ENCODE data around the gene REM2. TPM values are rescaled to one million over a fixed set of nuclear protein-coding genes. Genes with fewer than 3 reads are reported as not detected.
A peak's percentile ranks its signal among the peaks of the same experiment; 100 is the strongest.

The REM2 gene
- total RNA-seq, 1 donor from 2014 or later, result 3.0 TPM

DNA sequence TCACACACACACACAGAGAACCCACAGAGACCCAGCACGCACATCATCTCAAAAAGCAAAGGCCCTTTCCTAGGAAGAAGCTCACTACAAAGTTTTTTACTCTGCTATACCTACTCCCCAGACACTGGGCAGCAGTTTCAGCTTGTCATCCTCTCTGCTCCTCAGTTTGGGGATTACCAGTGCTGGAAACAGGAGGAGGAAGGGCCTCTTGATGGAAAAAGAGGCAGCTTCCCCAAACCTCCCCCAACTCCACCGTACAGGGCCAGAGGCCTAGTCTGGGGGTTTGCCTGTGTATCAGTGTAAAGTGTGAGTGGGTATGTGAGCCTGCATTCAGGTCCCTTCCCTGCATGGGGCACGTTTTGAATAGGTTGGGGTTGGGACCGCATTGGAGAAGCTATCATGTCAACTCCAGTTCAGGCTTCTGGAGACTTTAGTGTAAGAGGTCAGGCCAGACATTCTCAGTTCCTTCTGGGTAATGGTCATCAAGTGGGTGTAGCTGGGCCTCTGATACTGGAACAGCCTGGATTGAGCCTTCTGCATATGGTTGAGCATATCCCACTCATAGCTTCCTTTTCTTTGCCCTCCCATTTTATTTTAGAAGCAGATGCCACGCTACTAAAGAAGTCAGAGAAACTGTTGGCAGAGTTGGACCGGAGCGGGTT lies 1.2 kb downstream of the REM2 start:
- DNase-seq (ENCODE audit: low read depth, low spot score), result no peak
- H3K4me1 Mint-ChIP-seq, result peaks cover 57% of the 10 kb centered on the region
- H3K4me3 Mint-ChIP-seq, result peak overlapping the region; percentile 76
- no peaks in the 10 kb centered on the region for H3K36me3 Mint-ChIP-seq (ENCODE audit: low read depth)
- H3K9me3 Mint-ChIP-seq, result no peaks in the 10 kb centered on the region
- peaks cover 5% of the 10 kb centered on the region for H3K27me3 Mint-ChIP-seq (ENCODE audit: low read depth)
- TF ChIP-seq, protein P1, sequence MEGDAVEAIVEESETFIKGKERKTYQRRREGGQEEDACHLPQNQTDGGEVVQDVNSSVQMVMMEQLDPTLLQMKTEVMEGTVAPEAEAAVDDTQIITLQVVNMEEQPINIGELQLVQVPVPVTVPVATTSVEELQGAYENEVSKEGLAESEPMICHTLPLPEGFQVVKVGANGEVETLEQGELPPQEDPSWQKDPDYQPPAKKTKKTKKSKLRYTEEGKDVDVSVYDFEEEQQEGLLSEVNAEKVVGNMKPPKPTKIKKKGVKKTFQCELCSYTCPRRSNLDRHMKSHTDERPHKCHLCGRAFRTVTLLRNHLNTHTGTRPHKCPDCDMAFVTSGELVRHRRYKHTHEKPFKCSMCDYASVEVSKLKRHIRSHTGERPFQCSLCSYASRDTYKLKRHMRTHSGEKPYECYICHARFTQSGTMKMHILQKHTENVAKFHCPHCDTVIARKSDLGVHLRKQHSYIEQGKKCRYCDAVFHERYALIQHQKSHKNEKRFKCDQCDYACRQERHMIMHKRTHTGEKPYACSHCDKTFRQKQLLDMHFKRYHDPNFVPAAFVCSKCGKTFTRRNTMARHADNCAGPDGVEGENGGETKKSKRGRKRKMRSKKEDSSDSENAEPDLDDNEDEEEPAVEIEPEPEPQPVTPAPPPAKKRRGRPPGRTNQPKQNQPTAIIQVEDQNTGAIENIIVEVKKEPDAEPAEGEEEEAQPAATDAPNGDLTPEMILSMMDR (conservative IDR thresholded peaks at IDR 0.05), result no peak
- peak overlapping the region; percentile 63 for H3K27ac Mint-ChIP-seq (ENCODE audit: unreplicated experiment)

DNA sequence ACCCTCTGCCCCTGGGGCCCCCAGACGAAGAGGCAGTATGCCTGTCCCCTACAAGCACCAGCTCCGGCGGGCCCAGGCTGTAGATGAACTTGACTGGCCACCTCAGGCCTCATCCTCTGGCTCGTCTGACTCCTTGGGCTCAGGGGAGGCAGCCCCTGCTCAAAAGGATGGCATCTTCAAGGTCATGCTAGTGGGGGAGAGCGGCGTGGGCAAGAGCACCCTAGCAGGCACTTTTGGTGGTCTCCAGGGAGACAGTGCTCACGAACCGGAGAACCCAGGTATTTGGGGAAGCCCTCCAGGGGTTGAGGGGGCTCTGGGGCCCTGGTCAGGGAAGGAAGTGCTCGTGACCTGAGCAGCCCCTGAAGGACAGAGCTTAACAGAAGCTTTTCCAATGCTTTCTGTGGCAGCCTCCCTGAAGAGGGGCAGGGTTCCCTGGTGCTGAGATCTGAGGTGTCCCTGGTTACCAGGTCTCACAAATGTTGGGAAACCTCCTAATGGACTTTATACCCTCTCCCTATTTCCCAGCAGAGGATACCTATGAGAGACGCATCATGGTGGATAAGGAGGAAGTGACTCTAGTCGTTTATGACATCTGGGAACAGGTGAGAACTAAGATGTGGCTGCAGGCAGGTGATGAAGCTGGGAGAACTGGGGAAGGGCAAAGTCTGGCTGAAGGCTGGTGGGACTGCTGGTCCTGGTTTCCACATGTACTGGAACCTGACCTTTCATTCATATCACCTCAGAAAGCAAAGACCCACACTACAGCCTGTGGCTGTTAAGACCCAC lies 1.9 kb downstream of the REM2 start:
- Mint-ChIP-seq H3K27ac (ENCODE audit: unreplicated experiment) (no peak overlapping the region), H3K27me3 (ENCODE audit: low read depth) (peaks cover 5% of the 10 kb centered on the region), H3K4me3 (peak overlapping the region; percentile 83), H3K36me3 (ENCODE audit: low read depth) (no peaks in the 10 kb centered on the region), H3K4me1 (peaks cover 60% of the 10 kb centered on the region), H3K9me3 (no peaks in the 10 kb centered on the region)
- TF ChIP-seq, protein P1 (conservative IDR thresholded peaks at IDR 0.05), result no peak
- DNase-seq (ENCODE audit: low read depth, low spot score), result no peak

DNA sequence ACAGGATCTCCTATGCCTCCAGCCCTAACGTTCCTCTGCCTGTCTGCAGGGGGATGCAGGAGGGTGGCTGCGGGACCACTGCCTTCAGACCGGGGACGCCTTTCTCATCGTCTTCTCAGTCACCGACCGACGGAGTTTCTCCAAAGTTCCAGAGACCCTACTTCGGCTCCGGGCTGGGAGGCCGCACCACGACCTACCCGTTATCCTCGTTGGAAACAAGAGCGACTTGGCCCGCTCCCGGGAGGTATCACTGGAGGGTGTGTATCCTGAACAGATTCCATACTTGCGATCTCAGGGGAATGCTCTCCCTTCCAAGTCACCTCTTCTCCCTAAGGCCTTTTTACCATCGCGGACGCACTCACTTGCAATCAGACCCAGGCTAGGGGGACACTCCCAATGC lies 3.0 kb downstream of the REM2 start:
- TF ChIP-seq, protein P1 (conservative IDR thresholded peaks at IDR 0.05), result no peak
- peak overlapping the region; percentile 83 for H3K4me3 Mint-ChIP-seq

DNA sequence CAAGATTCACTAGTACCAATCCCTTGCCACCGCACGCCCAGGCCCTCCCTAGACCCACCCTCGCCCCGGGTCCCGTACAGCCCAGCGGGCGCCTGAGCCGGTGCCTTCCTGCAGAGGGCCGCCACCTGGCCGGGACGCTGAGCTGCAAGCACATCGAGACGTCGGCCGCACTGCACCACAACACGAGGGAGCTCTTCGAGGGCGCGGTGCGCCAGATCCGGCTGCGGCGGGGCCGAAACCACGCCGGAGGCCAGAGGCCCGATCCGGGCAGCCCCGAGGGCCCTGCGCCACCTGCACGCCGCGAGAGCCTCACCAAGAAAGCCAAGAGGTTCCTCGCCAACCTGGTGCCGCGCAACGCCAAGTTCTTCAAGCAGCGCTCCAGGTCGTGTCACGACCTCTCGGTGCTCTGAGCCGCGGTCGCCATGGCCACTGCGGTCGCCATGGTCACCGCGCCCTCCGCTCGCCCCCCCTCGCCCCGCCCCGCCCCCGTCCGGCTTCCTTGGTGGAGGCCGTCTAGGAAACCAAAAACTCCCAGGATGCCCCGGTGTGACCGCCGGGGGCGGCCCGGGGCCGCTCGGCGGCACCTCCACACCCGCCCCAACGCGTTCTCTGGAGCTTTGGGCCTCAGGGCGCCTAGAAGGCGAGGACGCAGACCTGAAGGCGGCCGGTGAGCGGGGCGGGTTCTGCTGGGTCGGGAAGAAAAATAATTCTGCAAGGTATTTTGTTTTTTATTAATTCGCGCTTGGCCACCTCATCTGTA lies 3.7 kb downstream of the REM2 start:
- H3K27me3 Mint-ChIP-seq (ENCODE audit: low read depth), result peaks cover 5% of the 10 kb centered on the region
- peak; percentile 65 for DNase-seq (ENCODE audit: low read depth, low spot score)
- TF ChIP-seq, protein P1 (conservative IDR thresholded peaks at IDR 0.05), result peak; percentile 32
- H3K9me3 Mint-ChIP-seq, result no peaks in the 10 kb centered on the region
- H3K4me3 Mint-ChIP-seq, result peak overlapping the region; percentile 98
- peaks cover 57% of the 10 kb centered on the region for H3K4me1 Mint-ChIP-seq
- no peaks in the 10 kb centered on the region for H3K36me3 Mint-ChIP-seq (ENCODE audit: low read depth)
- H3K27ac Mint-ChIP-seq (ENCODE audit: unreplicated experiment), result peak overlapping the region; percentile 93

More for the DNA sequence above, 3.0 kb downstream of the REM2 start:
- no peaks in the 10 kb centered on the region for H3K9me3 Mint-ChIP-seq
- H3K27ac Mint-ChIP-seq (ENCODE audit: unreplicated experiment), result peak overlapping the region; percentile 87
- no peaks in the 10 kb centered on the region for H3K36me3 Mint-ChIP-seq (ENCODE audit: low read depth)
- peaks cover 5% of the 10 kb centered on the region for H3K27me3 Mint-ChIP-seq (ENCODE audit: low read depth)
- DNase-seq (ENCODE audit: low read depth, low spot score), result no peak
- peaks cover 61% of the 10 kb centered on the region for H3K4me1 Mint-ChIP-seq

GRCh38 chr14:22887260-22887989 lies 4.4 kb downstream of the REM2 start:
- Mint-ChIP-seq H3K27me3 (ENCODE audit: low read depth) (peaks cover 5% of the 10 kb centered on the region), H3K36me3 (ENCODE audit: low read depth) (no peaks in the 10 kb centered on the region), H3K9me3 (no peaks in the 10 kb centered on the region), H3K27ac (ENCODE audit: unreplicated experiment) (peak overlapping the region; percentile 93), H3K4me1 (peaks cover 53% of the 10 kb centered on the region), H3K4me3 (peak overlapping the region; percentile 98)
- peak; percentile 44 for DNase-seq (ENCODE audit: low read depth, low spot score)
- TF ChIP-seq, protein P1 (conservative IDR thresholded peaks at IDR 0.05), result no peak

Measured in neural crest cell (in vitro differentiated cells).